K562 (cell line): Measurements from ENCODE around the gene AHCYL2. TPM values are rescaled to one million over a fixed set of nuclear protein-coding genes. Genes with fewer than 3 reads are reported as not detected.
A peak's percentile ranks its signal among the peaks of the same experiment; 100 is the strongest.

Experiments
- ATAC-seq: fragments of 200-7000 bp; cut with Tn5 transposase; 3 replicates; pipeline ENCODE4 v1.9.1; 2020; ENCODE audit warnings: moderate library complexity
- BruUV-seq: library from RNA; stranded (reverse); fragments of 400-500 nt; replicated peaks from 2 replicates; lab custom pipeline; 2021; lab: Mats Ljungman, UMichigan
- CTCF ChIA-PET: fragments of 300-600 bp; formaldehyde crosslinking; extraction: SDS; loops from one replicate; lab custom pipeline; 2021; ENCODE audit warnings: low intra/inter-chr PET ratio; lab: Yijun Ruan, JAX
- POLR2A ChIA-PET: fragments of 300-600, 350-650 bp; sonication (Branson Sonifier 250); formaldehyde crosslinking; extraction: SDS; loops from one replicate; lab custom pipeline; 2021; ENCODE audit warnings: antibody characterized with exemption, inconsistent platforms; lab: Yijun Ruan, JAX
- DNase-seq, 4 experiments: peaks; one replicate each; pipeline versions ENCODE4 v3.0.0 to v3.0.0-alpha.2; 2011 to 2018; ENCODE audit warnings: low spot score in 3 of 4, mixed read lengths in 3 of 4; ENCODE audit errors: extremely low read depth in 1 of 4
- FAIRE-seq: peaks from 2 replicates; lab custom pipeline; 2011; peaks lifted over from hg19 to GRCh38; lab: Jason Lieb, UNC
- H2AFZ ChIP-seq: 2 replicates; pipeline ENCODE4 v1.6.0; 2011; ENCODE audit warnings: low read depth, low read length, control low read depth, inconsistent platforms
- H3K27ac ChIP-seq: fragments of 200-600 bp; 3 replicates; pipeline ENCODE4 v1.8.0; 2011; ENCODE audit warnings: low read depth, mild to moderate bottlenecking, control low read depth, inconsistent platforms, low read length, moderate library complexity, mixed read lengths; ENCODE audit errors: extremely low read depth
- H3K27me3 ChIP-seq, 2 experiments: fragments of 300-600 bp in 1 of 2; 2 replicates in 1 of 2; 3 replicates in 1 of 2; pipeline versions ENCODE4 v1.6.0 to v1.8.0; 2011; ENCODE audit warnings: inconsistent platforms in 2 of 2, low read length in 2 of 2, mild to moderate bottlenecking in 1 of 2, mixed read lengths in 1 of 2, moderate library complexity in 1 of 2; ENCODE audit not compliant: control insufficient read depth in 2 of 2, insufficient read depth in 2 of 2
- H3K36me3 ChIP-seq: fragments of 300-600 bp; 3 replicates; pipeline ENCODE4 v1.8.0; 2011; ENCODE audit warnings: mild to moderate bottlenecking, low read length, inconsistent platforms; ENCODE audit not compliant: control insufficient read depth, insufficient read depth
- H3K4me1 ChIP-seq, 2 experiments: fragments of 200-600 bp in 1 of 2; replicated peaks in 1 of 2; 2 replicates in 1 of 2; 3 replicates in 1 of 2; pipeline versions ENCODE4 v1.5.1 to v1.8.0; 2011; ENCODE audit warnings: inconsistent platforms in 2 of 2, low read length in 2 of 2, mild to moderate bottlenecking in 1 of 2, mixed read lengths in 1 of 2, moderate library complexity in 1 of 2; ENCODE audit not compliant: control insufficient read depth in 2 of 2, insufficient read depth in 2 of 2
- H3K4me2 ChIP-seq: 2 replicates; pipeline ENCODE4 v1.6.1; 2011; ENCODE audit warnings: low read length, control low read depth, inconsistent platforms, mixed read lengths; ENCODE audit not compliant: insufficient read depth
- H3K4me3 ChIP-seq: fragments of 200-600 bp; sonication (generic), shearing (Covaris generic); 2 replicates; pipeline ENCODE4 v1.5.1; 2016; ENCODE audit warnings: control low read depth, inconsistent platforms
- H3K79me2 ChIP-seq: fragments of 200-600 bp; 3 replicates; pipeline ENCODE4 v1.8.0; 2011; ENCODE audit warnings: low read length, inconsistent platforms; ENCODE audit not compliant: control insufficient read depth, insufficient read depth
- H3K9ac ChIP-seq, 2 experiments: 2 replicates each; pipeline versions ENCODE4 v1.6.0 to v1.6.1; 2011; ENCODE audit warnings: low read depth in 2 of 2, low read length in 2 of 2, control low read depth in 1 of 2, inconsistent platforms in 1 of 2, mild to moderate bottlenecking in 1 of 2, mixed read lengths in 1 of 2; ENCODE audit not compliant: insufficient read depth in 1 of 2
- H3K9me1 ChIP-seq: one replicate; pipeline ENCODE4 v1.6.0; 2011; ENCODE audit warnings: inconsistent platforms, mild to moderate bottlenecking, low read length, moderate library complexity; ENCODE audit not compliant: control insufficient read depth, insufficient read depth
- H3K9me3 ChIP-seq: replicated peaks from 2 replicates; pipeline ENCODE4 v1.5.1; 2011; ENCODE audit warnings: low read depth, low read length, inconsistent platforms; ENCODE audit not compliant: control insufficient read depth, insufficient read depth
- H4K20me1 ChIP-seq: replicated peaks from 2 replicates; pipeline ENCODE4 v1.6.1; 2011; ENCODE audit warnings: low read length, inconsistent platforms, mixed read lengths; ENCODE audit not compliant: control insufficient read depth, insufficient read depth
- CREB1 ChIP-seq, 2 experiments: sonication (generic) in 1 of 2; formaldehyde crosslinking in 1 of 2; IDR thresholded peaks; 2 replicates each; pipeline versions ENCODE4 v1.6.1 to v1.8.0; 2012 to 2022; ENCODE audit warnings: inconsistent platforms in 1 of 2, mild to moderate bottlenecking in 1 of 2, missing genetic modification reagents in 1 of 2, moderate library complexity in 1 of 2
- ILK ChIP-seq: fragments of 450-650 bp; IDR thresholded peaks from 2 replicates; pipeline ENCODE4 v1.6.1; 2016; ENCODE audit warnings: missing genetic modification characterization, low read depth, mild to moderate bottlenecking, missing compliant biosample characterization, moderate library complexity, borderline replicate concordance
- NFYB ChIP-seq: IDR thresholded peaks from 2 replicates; pipeline ENCODE4 v1.6.1; 2011; ENCODE audit warnings: mild to moderate bottlenecking, moderate library complexity; ENCODE audit not compliant: insufficient read length; ENCODE audit errors: extremely low read depth
- PML ChIP-seq: IDR thresholded peaks from 2 replicates; pipeline ENCODE4 v1.6.1; 2012; ENCODE audit warnings: low read length, inconsistent platforms
- RAD51 ChIP-seq: fragments of 450-650 bp; IDR thresholded peaks from 2 replicates; pipeline ENCODE4 v1.7.1; 2016; ENCODE audit warnings: low read depth, mild to moderate bottlenecking, borderline replicate concordance
- SMC3 ChIP-seq: conservative IDR thresholded peaks from 2 replicates; pipeline ENCODE4 v1.6.1; 2011; ENCODE audit warnings: low read depth, low read length, improper control_type of control experiment; ENCODE audit not compliant: insufficient read depth
- SRF ChIP-seq, 2 experiments: fragments of 250-450, 450-650 bp in 1 of 2; sonication (Bioruptor Pico) in 1 of 2; sonication (generic) in 1 of 2; formaldehyde crosslinking; IDR thresholded peaks; 2 replicates each; pipeline versions ENCODE4 v1.5.0 to v1.5.1; 2020 to 2022; ENCODE audit warnings: mild to moderate bottlenecking in 1 of 2, missing genetic modification reagents in 1 of 2
- TEAD1 ChIP-seq, 2 experiments: fragments of 450-650 bp in 1 of 2; sonication (generic) in 1 of 2; formaldehyde crosslinking; IDR thresholded peaks; 2 replicates each; pipeline versions ENCODE4 v1.4.0 to v1.8.0; 2020 to 2022; ENCODE audit warnings: mild to moderate bottlenecking in 2 of 2, missing genetic modification reagents in 1 of 2
- TGIF2 ChIP-seq: sonication (generic); formaldehyde crosslinking; IDR thresholded peaks from 2 replicates; pipeline ENCODE4 v1.8.1; 2022; ENCODE audit warnings: mild to moderate bottlenecking, missing genetic modification reagents, moderate library complexity
- ZFP30 ChIP-seq: fragments of 250-450 bp; sonication (Bioruptor Pico); IDR thresholded peaks from 2 replicates; pipeline ENCODE4 v1.8.0; 2022; ENCODE audit warnings: moderate library complexity, mild to moderate bottlenecking, inconsistent platforms, borderline replicate concordance
- ZNF41 ChIP-seq: fragments of 250-450 bp; sonication (Bioruptor Pico); conservative IDR thresholded peaks from 2 replicates; pipeline ENCODE4 v1.4.0; 2020; ENCODE audit warnings: mild to moderate bottlenecking
- WGBS: fragments of 100-300 bp; shearing (Covaris generic); methylation state at CpG from one replicate; pipeline ENCODE4 v1.1.6; 2016; ENCODE audit warnings: low coverage, mixed read lengths; ENCODE audit not compliant: insufficient coverage; ENCODE audit errors: missing lambda C conversion rate; 5-methylcytosine and 5-hydroxymethylcytosine counted together
- in situ Hi-C: fragments of 300-500 bp; cut with MboI; formaldehyde crosslinking; loops from 4 replicates; pipeline ENCODE4 v1.15.0; 2018; ENCODE audit warnings: inconsistent platforms, mixed read lengths
- intact Hi-C: fragments of 100-400 bp; cut with micrococcal nuclease; formaldehyde crosslinking; loops from 2 replicates; pipeline ENCODE4 v1.14.2; 2022
- polyA plus RNA-seq, 8 experiments: library from polyadenylated mRNA; depleted of rRNA in 4 of 8; stranded (reverse) in 5 of 8; unstranded in 3 of 8; fragments of >200 nt; fragmentation: Nextera tagmentation in 2 of 8; fragmentation: Illumina TruSeq in 1 of 8; extraction: Ambion mirVana in 2 of 8; extraction: Trizol in 1 of 8; gene quantifications; 2 replicates each; pipeline versions ENCODE4 v1.2.1 to v1.2.3, GENCODE V29; 2011 to 2014; ENCODE audit warnings: inconsistent platforms in 1 of 8, missing spikeins in 1 of 8
- total RNA-seq, 7 experiments: library from RNA; depleted of rRNA in 6 of 7; stranded (reverse); fragments of >200 nt in 6 of 7; fragmentation: Illumina TruSeq in 2 of 7; extraction: Trizol in 2 of 7; gene quantifications; 2 replicates each; pipeline versions ENCODE4 v1.2.1 to v1.2.3, GENCODE V29; 2011 to 2021; ENCODE audit warnings: low replicate concordance in 1 of 7
- TF ChIP-seq, protein P1 (sequence below): fragments of 250-450 bp; sonication (Bioruptor Pico); IDR thresholded peaks from 2 replicates; pipeline ENCODE4 v1.4.0; 2020; ENCODE audit warnings: mild to moderate bottlenecking, moderate library complexity

AHCYL2 gene
- total and polyA plus RNA-seq, 9 of the 15 experiments (the other 6 are each of a cell fraction or from before 2014, with no cell fraction given): 0.93 to 10.5 (median 5.2) TPM

DNA sequence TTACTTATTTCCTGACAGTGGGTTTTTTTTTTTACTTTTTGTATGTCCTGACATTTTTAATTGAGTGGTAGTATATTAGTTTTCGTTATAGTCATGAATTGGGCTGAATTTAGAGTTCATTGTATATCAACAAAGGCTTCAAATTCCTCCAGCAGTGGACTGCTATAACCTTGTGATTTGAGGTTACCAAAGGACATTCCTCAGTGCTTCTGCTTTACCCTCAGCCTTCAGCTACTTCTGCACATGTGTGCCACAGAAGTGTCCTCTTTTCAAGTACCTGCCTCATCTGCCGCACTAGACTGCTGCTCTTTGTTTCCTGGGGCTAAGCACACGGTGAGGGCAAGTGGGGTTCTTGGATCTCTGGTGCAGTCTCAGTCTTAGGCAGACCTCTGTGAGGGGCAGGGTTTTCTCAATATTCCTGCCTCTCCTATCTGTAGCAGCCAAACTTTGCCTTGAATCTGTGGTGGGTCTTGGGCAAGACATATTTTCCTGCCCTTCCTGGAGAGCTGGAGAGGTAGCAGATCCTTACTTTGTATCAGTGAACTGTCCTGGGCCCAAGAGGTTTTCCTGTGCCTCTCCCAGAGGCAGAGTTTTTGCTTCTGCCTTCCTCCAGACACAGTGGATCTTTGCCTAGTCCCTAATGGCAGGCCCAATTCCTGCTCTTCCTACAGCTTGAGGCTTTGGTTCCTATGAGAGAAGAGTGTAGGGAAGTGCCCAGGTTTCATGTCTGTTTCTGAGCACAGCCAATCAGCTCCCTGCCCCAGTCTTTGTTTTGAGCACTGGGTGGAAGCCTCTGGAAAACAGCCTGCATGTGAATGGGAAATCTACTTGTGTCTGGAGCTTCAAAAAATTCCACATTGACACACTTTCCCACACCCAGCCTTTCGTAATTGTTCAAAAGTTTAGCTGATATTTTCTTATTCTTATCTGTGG lies 170.4 kb downstream of the AHCYL2 start (continued):
- TF ChIP-seq, protein P1, sequence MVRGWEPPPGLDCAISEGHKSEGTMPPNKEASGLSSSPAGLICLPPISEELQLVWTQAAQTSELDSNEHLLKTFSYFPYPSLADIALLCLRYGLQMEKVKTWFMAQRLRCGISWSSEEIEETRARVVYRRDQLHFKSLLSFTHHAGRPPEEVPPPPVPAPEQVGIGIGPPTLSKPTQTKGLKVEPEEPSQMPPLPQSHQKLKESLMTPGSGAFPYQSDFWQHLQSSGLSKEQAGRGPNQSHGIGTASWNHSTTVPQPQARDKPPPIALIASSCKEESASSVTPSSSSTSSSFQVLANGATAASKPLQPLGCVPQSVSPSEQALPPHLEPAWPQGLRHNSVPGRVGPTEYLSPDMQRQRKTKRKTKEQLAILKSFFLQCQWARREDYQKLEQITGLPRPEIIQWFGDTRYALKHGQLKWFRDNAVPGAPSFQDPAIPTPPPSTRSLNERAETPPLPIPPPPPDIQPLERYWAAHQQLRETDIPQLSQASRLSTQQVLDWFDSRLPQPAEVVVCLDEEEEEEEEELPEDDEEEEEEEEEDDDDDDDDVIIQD (CRISPR knock-in tag): no peak
- TF ChIP-seq ILK (tag) (no peak), NFYB (peak; percentile 20)

DNA sequence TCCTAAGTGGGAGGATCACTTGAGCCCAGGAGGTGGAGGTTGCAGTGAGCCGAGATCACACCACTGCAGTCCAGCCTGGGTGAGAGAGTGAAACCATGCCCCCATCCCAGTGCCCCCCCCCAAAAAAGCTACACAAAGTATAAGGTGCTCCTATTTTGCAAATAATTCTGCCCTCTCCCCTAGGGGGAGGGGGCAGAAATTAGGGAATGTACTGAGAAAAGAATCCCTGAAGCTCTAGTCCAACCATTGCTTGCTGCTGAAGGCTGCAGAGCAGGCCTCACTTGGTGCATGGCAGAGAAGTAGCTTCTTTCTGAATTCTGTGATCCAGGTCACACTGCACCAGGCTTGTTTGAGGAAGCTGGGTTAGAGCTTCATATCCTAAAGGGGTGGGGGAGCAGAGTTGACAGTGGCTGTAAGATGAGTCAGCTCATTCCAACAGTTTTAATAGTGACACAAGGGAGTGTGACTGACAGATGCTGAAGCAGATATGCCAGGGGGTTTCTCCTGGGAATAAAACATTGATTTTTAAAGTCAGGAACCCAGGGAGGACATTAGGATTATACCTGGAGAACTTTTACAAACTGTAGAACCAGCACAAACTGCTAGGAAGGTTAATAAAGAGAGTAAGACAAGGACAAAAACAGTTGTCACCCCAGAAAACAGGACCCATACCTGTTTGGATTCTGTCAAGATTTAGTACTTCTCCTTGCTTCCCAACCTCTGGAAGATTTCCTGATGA lies 176.6 kb downstream of the AHCYL2 start:
- no peaks in the 10 kb centered on the region for H3K79me2 ChIP-seq
- no peaks in the 10 kb centered on the region for H4K20me1 ChIP-seq
- BruUV-seq: no TSS peak
- 9% methylated on average over 1 of the region's 1 CpG for WGBS
- ATAC-seq (peak; percentile 99), FAIRE-seq (peak; percentile 95), DNase-seq (peak; percentile 78 to 93 (median 86))
- peaks cover 6 to 21% of the 10 kb centered on the region in 2 experiments; a peak in 4 of 5 replicates for H3K4me1 ChIP-seq
- in situ Hi-C loops (no loop called here), intact Hi-C loops (loop anchor here (1.0 kb wide), 1 partner anchor 34 kb away; no protein-coding TSS in a partner anchor)
- peak overlapping the region; percentile 71 for H2AFZ ChIP-seq
- peak overlapping the region; percentile 46 for H3K4me2 ChIP-seq
- no peaks in the 10 kb centered on the region; the same call in 2 of the 3 replicates for H3K36me3 ChIP-seq
- H3K9me3 ChIP-seq: no peaks in the 10 kb centered on the region
- H3K27me3 ChIP-seq: no peaks in the 10 kb centered on the region
- peak overlapping the region; percentile 65 for H3K27ac ChIP-seq
- peaks cover 3% of the 10 kb centered on the region for H3K9me1 ChIP-seq
- POLR2A ChIA-PET: interaction anchor here (0.5 to 2.1 kb wide), 15 partner anchors 10 to 186 kb away, joined by 3 to 12 read pairs (median 4); partner anchors contain the start of gene STRIP2
- peak overlapping the region; percentile 4 to 54; a peak in 2 of 4 replicates for H3K9ac ChIP-seq
- CTCF ChIA-PET: interaction anchor here (0.9 to 2.7 kb wide), 2 partner anchors 71 to 233 kb away, joined by 3 to 20 read pairs; no protein-coding TSS in a partner anchor
- H3K4me3 ChIP-seq: no peak overlapping the region
- TF ChIP-seq TEAD1 (CRISPR knock-in tag; IDR thresholded peaks at IDR 0.05) (peak; percentile 96), CREB1 (IDR thresholded peaks at IDR 0.05) (peak; percentile 40; the same call in 1 of the 2 replicates), CREB1 (CRISPR knock-in tag; IDR thresholded peaks at IDR 0.05) (no peak), SMC3 (no peak), SRF (CRISPR knock-in tag; IDR thresholded peaks at IDR 0.05) (0 out of 4 replicates have a peak, but pooled peaks of 1 of the 2 experiments have one; percentile 21), TGIF2 (no peak), PML (peak; percentile 77), ZFP30 (no peak), ZNF41 (CRISPR knock-in tag) (peak; percentile 92), RAD51 (no peak)
